ENCODE measurements around the gene ORM2. TPM values are rescaled to one million over a fixed set of nuclear protein-coding genes. Genes with fewer than 3 reads are reported as not detected.

The ORM2 gene
- polyA plus RNA-seq, 3 donors = 0.30 to 0.33 TPM; not detected in 1

DNA sequence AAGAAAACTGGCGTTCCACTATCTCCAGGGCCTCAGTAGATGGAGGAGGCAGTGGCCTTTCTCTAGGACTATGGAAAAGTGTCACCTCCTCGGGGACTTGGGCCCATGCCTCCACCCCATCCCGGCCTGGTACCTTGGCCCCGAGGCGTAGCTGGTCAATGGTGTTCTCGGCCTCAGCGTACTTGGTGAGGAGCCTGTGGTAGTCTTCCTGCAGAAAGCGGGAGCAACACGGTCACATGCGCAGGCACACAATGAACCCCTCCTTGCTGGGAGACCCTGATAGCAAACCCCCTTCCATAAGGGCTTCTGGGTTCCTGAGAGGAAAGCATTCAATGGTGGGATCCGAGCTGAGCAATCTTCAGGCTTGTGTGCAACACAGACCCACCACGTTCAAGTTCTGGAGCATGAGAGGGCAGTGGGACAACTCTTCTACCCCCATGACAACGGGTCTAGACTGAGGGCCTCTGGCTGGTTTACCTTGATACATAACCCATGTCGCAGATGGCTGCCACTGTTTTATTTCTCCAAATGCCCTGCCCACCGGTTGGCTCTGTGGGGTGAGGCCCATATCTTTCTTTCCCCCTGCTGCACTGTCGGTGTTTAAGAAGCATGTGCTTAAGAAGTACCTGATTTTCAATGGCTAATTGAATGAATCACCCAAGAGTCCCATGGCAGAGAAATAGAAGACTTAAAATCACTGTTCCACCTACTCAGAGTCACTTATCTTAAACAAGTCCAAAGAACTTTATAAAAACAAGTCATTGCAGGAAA lies 44.5 kb downstream of the ORM2 start:
- peaks cover 90% of the 10 kb centered on the region for H3K4me1 Mint-ChIP-seq

DNA sequence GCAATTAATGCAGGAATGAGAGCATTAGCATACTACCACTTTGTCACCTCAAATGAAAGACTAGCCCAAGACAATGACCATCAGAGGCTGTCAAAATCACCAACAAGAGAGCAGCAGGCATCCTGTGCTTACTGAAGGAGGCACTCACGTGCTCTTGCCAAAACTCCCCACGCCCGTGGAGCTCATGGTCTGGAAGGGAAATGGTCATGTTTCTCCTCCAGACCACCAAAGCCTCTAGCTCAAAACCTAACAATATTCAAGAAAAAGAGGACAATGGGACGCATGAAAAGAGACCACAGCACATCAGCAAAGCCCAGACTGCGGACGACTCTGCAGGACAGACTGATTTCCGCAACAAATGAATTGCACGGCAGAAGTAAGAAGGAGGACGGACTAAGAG lies 45.3 kb downstream of the ORM2 start:
- Histone ChIP-seq H4K20me1 (ENCODE audit: insufficient read depth, low read length) (peaks cover 39% of the 10 kb centered on the region), H3K9me3 (replicated peaks in 1 of 2; ENCODE audit: control insufficient read depth in 1 of 2, insufficient read depth in 1 of 2, low read length in 2 of 2) (no peaks in the 10 kb centered on the region), H3K9ac (ENCODE audit: insufficient read depth, low read length, poor library complexity, severe bottlenecking) (no peak overlapping the region), H3K4me1 (ENCODE audit: control insufficient read depth in 1 of 2, insufficient read depth in 2 of 2, low read length in 2 of 2) (peaks cover 94 to 99% of the 10 kb centered on the region in 2 donors), H3K4me2 (replicated peaks; ENCODE audit: extremely low read depth, low read length, poor library complexity, severe bottlenecking) (no peak overlapping the region), H2AFZ (ENCODE audit: insufficient read depth, low read depth, low read length, poor library complexity, severe bottlenecking) (no peak overlapping the region), H3K4me3 (replicated peaks in 1 of 3; ENCODE audit: low read depth in 2 of 3, low read length in 3 of 3) (no peak overlapping the region), H3K27me3 (ENCODE audit: control insufficient read depth in 2 of 2, insufficient read depth in 2 of 2, low read length in 2 of 2) (no peaks in the 10 kb centered on the region), H3K36me3 (replicated peaks in 1 of 2; ENCODE audit: control insufficient read depth in 1 of 2, insufficient read depth in 2 of 2, low read length in 2 of 2) (peaks cover 64 to 83% of the 10 kb centered on the region in 2 donors), H3K79me2 (ENCODE audit: insufficient read depth, low read length) (peaks cover 86% of the 10 kb centered on the region), H3K27ac (ENCODE audit: low read depth in 1 of 2, low read length in 2 of 2) (peak overlapping the region; percentile 49 to 85)
- TF ChIP-seq, protein P1, sequence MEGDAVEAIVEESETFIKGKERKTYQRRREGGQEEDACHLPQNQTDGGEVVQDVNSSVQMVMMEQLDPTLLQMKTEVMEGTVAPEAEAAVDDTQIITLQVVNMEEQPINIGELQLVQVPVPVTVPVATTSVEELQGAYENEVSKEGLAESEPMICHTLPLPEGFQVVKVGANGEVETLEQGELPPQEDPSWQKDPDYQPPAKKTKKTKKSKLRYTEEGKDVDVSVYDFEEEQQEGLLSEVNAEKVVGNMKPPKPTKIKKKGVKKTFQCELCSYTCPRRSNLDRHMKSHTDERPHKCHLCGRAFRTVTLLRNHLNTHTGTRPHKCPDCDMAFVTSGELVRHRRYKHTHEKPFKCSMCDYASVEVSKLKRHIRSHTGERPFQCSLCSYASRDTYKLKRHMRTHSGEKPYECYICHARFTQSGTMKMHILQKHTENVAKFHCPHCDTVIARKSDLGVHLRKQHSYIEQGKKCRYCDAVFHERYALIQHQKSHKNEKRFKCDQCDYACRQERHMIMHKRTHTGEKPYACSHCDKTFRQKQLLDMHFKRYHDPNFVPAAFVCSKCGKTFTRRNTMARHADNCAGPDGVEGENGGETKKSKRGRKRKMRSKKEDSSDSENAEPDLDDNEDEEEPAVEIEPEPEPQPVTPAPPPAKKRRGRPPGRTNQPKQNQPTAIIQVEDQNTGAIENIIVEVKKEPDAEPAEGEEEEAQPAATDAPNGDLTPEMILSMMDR (IDR thresholded peaks at IDR 0.05) = no peak
- Mint-ChIP-seq H3K36me3 (peaks cover 82 to 89% of the 10 kb centered on the region in 2 donors), H3K4me1 (peaks cover 91% of the 10 kb centered on the region), H3K9me3 (no peaks in the 10 kb centered on the region), H3K27me3 (ENCODE audit: low read depth in 3 of 3) (peaks cover 0 to 2% (median 0%) of the 10 kb centered on the region in 3 donors), H3K4me3 (peak overlapping the region in 1 of 2 donors; percentile 54), H3K27ac (peak overlapping the region; percentile 77 to 99 (median 97))
- 61% methylated on average over 4 of the region's 9 CpGs for WGBS (ENCODE audit: insufficient coverage)
- peak in 1 of 3 donors; percentile 35 for DNase-seq
- intact Hi-C loops (cut with micrococcal nuclease) = no loop called here

More for the DNA sequence above, 44.5 kb downstream of the ORM2 start:
- Mint-ChIP-seq H3K27ac (peak overlapping the region; percentile 97 to 99 (median 98)), H3K36me3 (peaks cover 80 to 89% of the 10 kb centered on the region in 2 donors), H3K9me3 (peaks cover 0 to 2% (median 0%) of the 10 kb centered on the region in 7 donors), H3K4me3 (no peak overlapping the region), H3K27me3 (ENCODE audit: low read depth in 3 of 3) (no peaks in the 10 kb centered on the region)
- Histone ChIP-seq H3K9ac (ENCODE audit: insufficient read depth, low read length, poor library complexity, severe bottlenecking) (no peak overlapping the region), H3K4me3 (replicated peaks in 1 of 3; ENCODE audit: low read depth in 2 of 3, low read length in 3 of 3) (peak overlapping the region in 1 of 3 experiments; percentile 12), H4K20me1 (ENCODE audit: insufficient read depth, low read length) (peaks cover 31% of the 10 kb centered on the region), H3K4me1 (ENCODE audit: control insufficient read depth in 1 of 2, insufficient read depth in 2 of 2, low read length in 2 of 2) (peaks cover 94 to 100% of the 10 kb centered on the region in 2 donors), H3K27me3 (ENCODE audit: control insufficient read depth in 2 of 2, insufficient read depth in 2 of 2, low read length in 2 of 2) (no peaks in the 10 kb centered on the region), H3K27ac (ENCODE audit: low read depth in 1 of 2, low read length in 2 of 2) (peak overlapping the region; percentile 85 to 86), H3K4me2 (replicated peaks; ENCODE audit: extremely low read depth, low read length, poor library complexity, severe bottlenecking) (peak overlapping the region; percentile 68), H3K36me3 (replicated peaks in 1 of 2; ENCODE audit: control insufficient read depth in 1 of 2, insufficient read depth in 2 of 2, low read length in 2 of 2) (peaks cover 62 to 83% of the 10 kb centered on the region in 2 donors), H3K79me2 (ENCODE audit: insufficient read depth, low read length) (peaks cover 86% of the 10 kb centered on the region), H2AFZ (ENCODE audit: insufficient read depth, low read depth, low read length, poor library complexity, severe bottlenecking) (no peak overlapping the region), H3K9me3 (replicated peaks in 1 of 2; ENCODE audit: control insufficient read depth in 1 of 2, insufficient read depth in 1 of 2, low read length in 2 of 2) (no peaks in the 10 kb centered on the region)
- intact Hi-C loops (cut with micrococcal nuclease) = loop anchor here in 1 of 2 donors (2.0 kb wide), 1 partner anchor 13 kb away; the partner anchor contains the start of gene AKNA
- WGBS (ENCODE audit: insufficient coverage) = 62% methylated on average over 5 of the region's 16 CpGs
- DNase-seq = no peak
- TF ChIP-seq, protein P1 (IDR thresholded peaks at IDR 0.05) = no peak

All from CD14-positive monocyte (primary cell).